Muscle of back (tissue), 13 donors: ENCODE results near the gene TJP2. TPM values are rescaled to one million over a fixed set of nuclear protein-coding genes. Genes with fewer than 3 reads are reported as not detected.

Experiments used
- DNase-seq, 3 donors: peaks; one replicate each; pipeline versions ENCODE4 v3.0.0 to v3.0.0-alpha.2; 2013
- long read RNA-seq, 9 donors: transcript quantifications; one replicate each; lab custom pipeline, GENCODE V29; 2026
- polyA plus RNA-seq, 10 donors: library from polyadenylated mRNA; unstranded; fragments of 120-200 nt; gene quantifications; one replicate each; pipeline ENCODE4 v1.2.1, GENCODE V29; 2013; ENCODE audit not compliant: insufficient read length in 10 of 10

The TJP2 gene
- 10 to 100 TPM in 9 of 10 donors, 1 to 10 TPM in 1; 10.0 to 17.1 (median 13.7) TPM for polyA plus RNA-seq
- long read RNA-seq, donor 1 = 0 reads
- long read RNA-seq, donor 2, full-length matches to known transcripts = 2 of 2 reads
- long read RNA-seq, donor 2, partial matches to known transcripts = 0 of 2 reads
- long read RNA-seq, donor 2, other reads (novel, unspliced or antisense) = 0 of 2 reads
- long read RNA-seq, donor 3 = 0 reads
- long read RNA-seq, donor 4 = 0 reads
- long read RNA-seq, donor 5 = 0 reads
- long read RNA-seq, donor 6 = 0 reads
- long read RNA-seq, donor 7 = 0 reads
- long read RNA-seq, donor 8 = 0 reads
- long read RNA-seq, donor 9 = 0 reads

DNA sequence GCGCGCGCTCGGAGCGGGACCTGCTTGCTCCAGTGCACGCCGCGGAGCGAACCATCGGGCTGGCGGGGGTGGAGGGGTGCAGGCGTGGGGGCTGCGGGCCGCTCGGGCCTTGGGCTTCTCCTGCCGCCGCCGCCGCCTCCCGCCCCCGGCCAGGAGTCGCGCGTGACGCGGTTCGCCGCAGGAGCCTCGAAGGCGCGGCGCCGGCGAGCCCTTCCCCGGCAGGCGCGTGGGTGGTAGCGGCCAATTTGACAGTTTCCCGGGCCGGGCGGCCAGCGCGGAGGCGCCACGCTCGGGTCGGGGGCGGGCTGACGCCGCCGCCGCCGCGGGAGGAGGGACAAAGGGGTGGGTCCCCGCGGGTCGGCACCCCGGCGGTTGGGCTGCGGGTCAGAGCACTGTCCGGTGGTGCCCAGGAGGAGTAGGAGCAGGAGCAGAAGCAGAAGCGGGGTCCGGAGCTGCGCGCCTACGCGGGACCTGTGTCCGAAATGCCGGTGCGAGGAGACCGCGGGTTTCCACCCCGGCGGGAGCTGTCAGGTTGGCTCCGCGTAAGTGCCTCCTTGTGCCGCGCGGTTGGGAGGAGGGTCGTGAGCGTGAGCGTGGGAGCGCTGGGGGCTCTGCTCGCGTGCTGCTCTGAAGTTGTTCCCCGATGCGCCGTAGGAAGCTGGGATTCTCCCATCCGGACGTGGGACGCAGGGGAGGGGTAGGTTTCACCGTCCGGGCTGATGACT is at the start of gene TJP2:
Gene TJP2 (plus strand): TSS at position 387 of the 725 bp plus-strand sequence. CDS start 96 bp downstream, at position 483.
- peak; percentile 53 to 85 (median 77) for DNase-seq

DNA sequence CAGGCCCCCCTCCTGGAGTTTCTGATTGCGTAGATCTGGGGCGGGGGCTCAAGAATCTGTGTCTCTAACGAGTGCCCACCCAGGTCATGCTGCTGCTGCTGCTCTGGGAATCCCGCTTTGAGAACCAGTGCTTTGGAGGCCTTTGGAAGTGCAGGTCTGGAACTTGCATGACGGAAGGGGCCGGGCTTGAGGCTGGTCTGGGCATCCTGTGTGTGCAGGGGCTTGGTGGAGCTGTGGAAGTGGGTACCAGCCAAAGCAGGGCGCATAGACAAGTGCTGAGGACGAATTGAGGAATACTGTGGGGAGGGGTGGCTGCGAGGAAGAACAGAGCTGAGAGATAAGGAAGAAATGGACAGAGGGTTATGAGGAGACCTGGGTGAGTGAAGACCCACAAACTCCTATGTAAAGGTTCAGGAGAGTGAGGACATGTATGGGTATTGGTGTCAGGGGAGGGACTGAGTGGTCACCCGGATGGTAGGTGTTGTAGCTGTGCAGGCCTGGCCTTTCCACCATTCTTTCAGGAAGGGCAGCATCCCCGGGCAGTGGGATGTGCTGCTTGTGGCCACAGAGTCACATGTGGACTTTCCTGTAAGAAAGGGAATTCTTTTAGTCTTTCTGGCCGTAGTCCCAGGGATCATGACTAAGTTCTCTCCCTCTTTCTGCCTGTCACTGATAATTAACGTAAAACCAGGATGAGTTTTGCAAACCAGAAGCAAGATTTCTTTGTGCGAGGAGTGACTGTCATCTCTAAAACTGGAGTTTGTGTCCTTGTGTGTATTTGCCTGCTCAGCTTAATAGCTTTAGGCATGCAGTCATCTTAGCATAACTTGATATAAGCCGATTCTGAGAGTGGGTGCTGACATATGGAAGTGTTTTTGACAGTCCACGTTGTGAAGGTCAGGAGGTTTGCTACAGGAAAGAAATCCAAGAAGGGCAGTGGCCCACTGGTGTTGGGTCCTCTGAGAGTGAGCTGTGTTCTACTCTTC is 43.3 kb upstream of the TJP2 start:
- peak in 2 of 3 donors; percentile 50 to 76 for DNase-seq

DNA sequence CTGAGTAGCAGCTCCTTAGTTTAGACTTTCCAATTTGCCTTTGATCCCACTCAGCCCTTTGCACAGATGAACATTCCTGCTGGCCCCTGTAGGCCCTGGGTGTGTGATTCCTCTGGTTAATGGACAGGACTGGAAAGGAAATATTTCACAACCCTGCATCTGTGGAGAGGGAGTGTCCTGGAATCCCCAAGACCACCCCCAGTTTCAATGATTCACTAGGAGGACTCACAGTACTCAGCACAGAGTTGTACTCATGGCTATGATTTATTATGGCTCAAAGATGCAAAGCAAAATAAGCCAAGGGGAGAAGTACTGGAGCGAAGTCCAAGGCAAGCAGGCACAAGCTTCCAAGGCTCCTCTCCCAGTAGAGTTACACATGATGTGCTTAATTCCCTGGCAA is 42.4 kb upstream of the TJP2 start:
- peak; percentile 63 to 92 (median 76) for DNase-seq

DNA sequence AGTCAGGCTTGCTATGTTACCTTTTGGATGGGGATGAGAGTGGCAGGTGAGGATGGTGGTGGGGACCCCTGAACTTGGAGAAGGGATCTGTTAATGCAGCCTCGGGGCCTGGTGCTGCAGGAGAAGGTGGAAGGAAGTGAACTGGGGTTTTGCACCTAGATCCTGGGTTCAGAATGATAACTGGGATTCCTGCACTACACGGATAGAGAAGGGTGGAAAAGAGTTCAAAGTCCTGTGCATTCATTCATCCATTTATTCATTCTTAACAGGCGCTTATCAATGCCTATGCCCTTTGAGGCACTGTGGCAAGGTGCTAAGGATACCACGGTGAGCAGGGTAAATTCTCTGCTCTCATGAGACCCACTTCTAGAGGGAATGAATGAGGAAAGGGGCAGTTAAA is 41.7 kb upstream of the TJP2 start:
- no peak for DNase-seq

DNA sequence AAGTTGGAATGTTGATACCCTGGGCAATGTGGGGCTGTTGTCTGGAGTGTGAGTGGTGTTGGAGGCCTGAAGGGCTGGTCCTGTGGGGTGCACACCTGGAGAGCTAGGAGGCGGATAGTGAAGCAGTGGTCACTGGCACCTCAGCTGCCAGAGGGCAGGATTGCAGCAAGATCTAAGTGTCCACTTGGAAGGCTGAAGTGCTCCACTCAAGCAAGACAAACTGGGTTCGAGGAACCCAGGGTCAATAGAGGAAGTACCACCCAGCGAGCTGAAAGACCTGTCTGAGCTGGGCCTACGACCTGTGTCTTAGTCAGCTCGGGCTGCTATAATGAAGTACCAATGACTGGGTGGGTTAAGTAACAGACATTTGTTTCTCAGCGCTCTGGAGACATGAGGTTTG is 39.7 kb upstream of the TJP2 start:
- DNase-seq = no peak

DNA sequence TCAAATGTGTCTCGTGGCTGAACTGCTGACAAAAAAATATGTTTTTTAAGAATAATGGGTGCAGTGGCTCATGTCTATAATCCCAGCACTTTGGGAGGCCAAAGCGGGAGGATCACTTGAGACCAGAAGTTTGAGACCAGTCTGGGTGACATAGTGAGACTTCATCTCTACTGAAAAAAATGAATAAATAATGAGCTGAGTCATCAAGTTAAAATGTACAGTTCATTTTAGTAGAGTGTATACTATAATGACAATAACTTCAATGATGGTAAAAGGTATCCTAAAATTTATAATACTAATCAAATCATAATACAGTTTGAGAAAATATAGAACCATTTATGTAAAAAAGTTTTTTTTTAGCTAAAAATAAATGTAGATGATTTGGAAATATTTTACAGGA is 37.9 kb upstream of the TJP2 start:
- DNase-seq = no peak

DNA sequence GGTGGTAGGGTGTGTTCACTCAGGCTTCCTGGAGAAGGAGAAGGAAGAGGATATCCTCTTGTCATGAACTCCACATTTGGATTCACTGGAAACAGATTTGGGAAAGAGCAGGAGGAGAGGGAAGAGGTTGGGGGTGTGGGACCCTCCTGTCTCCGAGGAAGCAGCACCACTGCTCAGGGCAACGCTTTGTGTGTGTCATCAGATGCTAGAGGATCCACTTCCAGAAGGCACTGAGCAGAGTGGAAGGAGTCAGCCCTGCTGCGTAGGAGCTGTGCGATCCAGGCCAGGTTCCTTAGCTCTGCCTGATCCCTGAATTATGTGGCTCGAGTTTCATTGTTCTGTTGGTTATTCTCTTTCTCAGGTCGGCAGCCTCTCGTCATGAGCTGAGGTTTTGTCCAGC is 37.3 kb upstream of the TJP2 start:
- DNase-seq = peak in 1 of 3 donors; percentile 16

DNA sequence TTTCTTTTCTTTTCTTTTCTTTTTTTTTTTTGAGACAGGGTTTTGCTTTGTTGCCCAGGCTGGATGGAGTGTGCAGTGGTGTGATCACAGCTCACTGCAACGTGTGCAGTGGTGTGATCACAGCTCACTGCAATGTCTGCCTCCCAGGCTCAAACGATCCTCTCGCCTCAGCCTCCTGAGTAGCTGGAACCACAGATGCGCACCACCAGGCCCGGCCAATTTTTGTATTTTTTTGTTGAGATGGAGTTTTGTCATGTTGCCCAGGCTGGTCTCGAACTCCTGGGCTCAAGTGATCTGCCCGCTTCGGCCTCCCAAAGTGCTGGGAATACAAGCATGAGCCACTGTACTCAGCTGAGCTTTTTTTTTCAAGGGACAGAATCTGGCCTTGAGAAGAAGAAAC is 36.8 kb upstream of the TJP2 start:
- DNase-seq = no peak

DNA sequence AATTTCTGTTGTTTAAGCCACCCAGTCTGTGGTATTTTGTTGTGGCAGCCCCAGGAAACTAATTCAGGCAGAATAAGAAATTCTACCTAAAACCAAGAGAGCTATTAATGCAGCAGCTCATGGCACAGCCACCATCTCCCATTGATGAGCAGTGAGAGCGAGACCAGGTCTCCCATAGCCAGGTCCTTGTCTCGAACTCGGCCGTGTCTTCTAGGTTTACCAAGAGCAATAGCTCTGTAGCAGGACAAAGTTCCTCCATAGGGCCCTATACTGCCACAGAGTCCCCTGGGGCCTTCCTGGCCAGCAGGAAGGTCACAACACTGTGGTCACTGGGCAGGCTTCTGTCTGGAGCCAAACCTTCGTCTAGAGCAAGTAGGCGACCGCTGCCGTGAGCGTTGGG is 34.5 kb upstream of the TJP2 start:
- DNase-seq = no peak

DNA sequence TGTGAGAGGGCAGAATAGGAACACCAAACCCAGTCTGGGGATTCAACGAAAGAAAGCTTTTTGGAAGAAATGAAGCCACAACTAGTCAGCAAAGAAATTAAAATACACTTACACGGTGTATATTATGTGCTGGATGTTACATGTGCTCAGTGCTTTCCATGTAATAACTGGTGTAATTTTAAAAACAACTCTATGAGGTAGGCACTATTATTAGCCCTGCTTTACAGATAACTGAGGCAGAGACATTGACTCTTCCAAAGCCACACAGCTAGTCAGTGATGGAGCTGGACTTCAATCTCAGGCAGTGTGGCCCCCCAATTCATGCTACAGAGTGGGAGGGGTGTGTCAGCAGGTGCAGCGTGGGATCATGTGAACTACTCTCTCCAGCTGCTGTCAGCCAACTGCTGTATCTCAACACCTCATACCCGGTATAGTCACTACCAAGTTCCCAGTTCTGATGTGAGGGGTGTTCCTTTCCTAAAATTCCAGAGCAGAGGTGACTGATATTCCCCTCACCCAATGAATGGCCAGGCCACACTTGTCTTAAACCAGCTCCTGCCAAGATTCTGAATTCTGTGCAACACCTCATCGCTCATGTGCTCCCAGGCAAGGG is 33.8 kb upstream of the TJP2 start:
- no peak for DNase-seq

DNA sequence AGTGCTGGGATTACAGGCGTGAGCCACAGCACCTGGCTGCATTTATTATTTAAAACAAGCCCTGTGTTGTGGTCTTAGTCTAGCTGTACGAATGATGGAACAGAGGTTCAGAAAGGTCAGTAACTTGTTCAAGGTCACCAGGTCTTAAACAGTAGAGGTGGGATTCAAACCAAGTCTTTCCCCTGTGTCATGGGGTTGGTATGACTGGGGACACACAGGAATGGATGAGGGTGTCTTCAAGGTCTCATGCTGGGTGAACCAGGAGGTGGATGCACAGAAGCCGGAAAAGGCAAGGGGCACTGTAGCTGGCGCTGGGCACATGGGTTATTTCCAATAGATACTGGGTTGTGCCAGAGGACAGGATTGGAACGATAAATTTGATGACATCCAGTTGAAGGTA is 32.2 kb upstream of the TJP2 start:
- no peak for DNase-seq

DNA sequence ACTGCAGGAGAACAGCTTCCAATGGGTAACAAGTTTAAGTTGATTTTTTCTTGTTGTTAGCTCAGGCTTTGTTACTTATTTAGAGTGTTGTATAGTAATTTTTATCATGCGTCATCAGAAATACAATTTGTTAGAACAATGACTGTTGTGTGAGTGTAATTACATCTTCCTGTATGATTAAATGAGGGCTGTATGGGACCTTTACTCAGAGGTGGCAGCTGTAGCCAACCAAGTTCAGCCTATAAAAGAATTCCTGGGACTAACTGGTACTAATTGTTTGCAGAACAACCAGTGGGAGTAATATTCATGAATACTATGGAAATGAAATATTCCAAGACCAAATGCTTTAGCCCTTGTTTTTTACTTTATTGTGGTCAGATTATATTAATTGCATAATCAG is 30.8 kb upstream of the TJP2 start:
- DNase-seq = no peak

DNA sequence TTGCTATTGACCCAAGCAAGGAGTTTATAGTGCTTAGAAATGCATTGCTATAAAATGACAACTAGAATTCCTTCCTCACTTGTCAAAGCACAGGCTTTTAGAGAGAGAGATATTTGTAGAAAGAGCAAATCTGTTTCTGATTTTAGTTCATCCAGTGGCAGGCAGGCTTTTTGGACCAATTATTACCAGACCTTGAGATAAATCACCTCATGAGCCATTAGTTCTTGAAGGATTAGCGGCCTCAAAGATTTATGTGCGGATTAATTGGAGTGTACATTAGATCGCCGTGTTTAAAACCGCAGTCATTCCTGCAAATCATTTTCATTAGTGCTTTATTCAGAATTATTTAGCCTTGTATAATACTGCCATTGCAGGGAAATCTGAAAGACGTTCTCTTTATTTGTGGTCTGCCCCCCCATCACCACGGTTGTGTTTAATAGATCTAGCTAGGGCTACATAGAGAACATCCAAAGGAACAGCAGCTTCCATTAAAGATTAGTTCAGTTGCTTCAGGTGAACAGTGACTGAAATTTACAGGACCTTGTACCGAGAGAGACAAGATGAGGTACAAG is 28.8 kb upstream of the TJP2 start:
- DNase-seq = peak in 1 of 3 donors; percentile 64

DNA sequence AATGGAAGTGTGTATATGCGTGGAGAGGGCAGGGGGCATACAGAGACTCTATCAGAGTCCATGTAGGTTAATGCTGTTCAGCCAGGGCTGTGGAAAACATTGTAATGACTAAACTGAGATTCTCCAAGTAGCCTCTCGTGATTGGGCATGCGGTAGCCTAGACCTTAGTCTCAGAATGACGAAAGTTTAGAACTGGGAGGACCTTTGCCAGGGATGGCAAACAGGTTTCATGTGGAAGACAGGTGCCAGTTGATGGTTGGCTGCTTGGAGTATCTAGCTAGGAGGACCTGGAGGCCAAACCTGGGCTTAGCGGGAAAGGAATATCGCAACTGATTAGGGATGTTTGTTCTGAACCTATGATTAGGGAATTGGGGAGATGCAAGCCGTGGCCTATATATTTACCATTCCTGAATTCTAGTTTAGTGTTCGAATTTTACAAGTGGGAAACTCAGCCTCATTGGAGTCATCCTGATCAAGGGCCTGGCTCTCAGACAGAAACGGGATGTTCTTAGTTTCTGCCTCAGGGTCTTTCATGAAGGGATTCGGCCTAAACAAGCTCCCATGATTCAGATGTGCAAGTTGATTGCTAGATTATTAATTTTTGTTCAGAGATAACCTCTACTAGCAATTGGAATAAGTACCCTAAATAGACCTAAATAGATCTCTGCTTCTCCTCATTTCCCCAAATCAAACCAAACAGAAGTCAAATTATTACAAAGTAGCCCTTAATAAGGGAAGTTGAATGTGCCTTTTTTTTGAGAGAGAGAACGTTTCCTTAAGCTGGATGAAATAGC is 26.8 kb upstream of the TJP2 start:
- DNase-seq = no peak

DNA sequence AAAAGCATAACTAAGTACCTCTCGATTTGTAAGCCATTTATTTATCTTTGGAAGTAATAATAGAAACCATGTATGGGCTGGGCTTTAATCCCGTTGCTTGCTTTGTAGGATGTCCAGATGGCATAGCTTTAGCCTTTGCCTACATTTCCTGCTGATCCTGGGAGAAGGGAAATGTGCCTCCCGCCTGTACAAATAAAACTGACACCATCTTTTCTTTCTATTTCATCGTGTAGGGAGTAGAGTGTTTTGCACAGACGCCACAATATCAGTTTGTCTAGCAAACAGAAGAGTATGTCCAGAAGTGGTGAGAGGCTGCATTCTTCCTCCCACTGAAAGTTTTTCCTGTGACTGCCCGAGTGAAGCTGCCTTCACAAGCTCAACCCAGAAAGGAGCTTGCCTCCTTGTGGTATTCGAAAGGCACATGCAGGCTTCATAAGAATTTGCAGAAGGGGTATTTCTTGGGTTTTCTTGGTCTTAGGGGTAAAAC is 24.7 kb upstream of the TJP2 start:
- peak in 1 of 3 donors; percentile 40 for DNase-seq

DNA sequence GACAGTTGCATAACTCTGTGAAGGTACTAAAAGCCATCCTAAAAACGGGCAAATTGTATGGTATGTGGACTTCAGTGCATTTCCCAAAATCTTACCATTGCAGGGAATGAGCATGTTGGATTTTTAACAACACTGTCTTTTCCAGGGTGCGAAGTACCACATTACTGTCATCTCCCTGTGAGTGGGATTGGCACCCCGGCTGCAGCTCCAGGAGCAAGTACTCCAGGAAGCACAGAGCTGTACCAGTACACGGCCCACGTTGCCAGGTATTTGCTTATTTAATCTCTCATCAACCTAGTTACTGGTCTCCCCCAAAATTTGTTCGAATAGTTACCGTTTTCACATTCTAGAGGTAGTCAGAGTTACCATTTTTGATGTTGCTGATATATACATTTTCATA is 22.6 kb upstream of the TJP2 start:
- no peak for DNase-seq

DNA sequence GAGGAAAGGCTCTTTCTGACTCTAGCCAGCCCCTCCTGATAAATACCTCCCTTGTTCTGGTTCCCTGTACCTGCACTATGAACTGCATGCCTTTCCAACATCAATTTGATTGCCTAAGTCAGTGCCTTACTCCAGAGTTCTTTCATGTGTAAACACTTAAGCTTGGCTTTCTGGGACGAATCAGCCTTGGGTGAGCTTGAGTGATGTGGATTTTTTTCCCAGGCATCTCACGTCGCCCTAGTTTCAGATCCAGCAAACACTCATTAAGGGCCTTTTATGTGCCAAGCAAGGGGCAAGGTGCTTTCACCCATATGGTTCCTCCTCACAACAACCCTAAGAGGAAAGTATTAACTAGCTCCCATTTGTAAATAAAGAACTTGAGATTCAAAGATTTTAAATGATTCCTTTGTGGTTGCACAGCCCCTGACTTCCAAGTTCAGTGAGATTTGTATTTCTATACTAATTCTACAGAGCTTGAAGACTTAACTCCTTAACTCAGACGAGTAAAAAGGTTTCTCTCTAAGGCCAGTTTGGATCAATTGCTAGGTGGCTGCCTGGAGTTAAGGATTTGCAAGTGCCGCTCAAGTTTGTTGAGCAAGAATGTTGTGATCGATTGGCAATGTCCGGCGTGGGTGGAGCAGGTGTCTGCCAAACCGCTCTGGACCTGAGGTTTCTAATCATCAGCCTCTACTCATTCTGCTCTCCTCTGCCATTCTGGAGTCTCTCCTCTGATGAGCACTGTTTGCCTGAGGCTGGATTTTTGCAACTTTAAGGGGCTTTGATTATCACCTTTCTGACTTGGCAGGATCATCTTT is 20.2 kb upstream of the TJP2 start:
- DNase-seq = no peak

DNA sequence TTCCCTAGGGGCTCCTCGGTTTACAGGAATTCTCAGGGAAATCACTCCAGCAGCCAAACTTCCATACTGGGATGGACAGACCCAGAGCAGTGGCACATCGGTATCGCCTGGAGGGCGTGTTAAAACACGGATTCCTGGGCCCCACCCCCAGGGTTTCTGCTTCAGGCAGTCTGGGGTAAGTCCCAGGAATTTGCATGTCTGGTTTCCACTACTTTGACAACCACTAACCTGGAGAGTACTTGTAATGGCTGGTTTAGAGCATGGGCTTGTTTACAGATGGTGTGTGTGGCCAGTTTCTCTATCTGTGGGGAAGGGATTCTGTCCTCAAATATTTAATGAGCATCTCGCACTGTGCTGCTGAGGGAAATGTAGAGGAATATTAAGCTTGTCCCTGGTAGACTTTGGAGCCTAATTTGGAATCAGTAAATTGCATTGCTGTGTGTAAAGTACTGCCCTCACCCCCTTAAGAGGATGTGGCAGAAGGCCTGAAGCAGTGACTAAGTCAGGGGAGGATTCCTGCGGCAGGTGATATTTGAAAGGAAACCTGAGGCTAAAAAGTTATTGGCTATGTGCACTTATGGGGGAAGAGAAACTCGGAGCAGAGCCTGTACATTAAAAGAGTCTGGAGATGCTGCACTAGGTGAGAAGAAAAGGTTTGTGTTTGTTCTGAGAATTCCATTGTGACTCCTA is 18.6 kb upstream of the TJP2 start:
- DNase-seq = no peak
